HepG2 (cell line): ENCODE results near the gene TEX22. TPM values are rescaled to one million over a fixed set of nuclear protein-coding genes. Genes with fewer than 3 reads are reported as not detected.

Source experiments
- ATAC-seq: fragments of 200-7000 bp; cut with Tn5 transposase; 3 replicates; pipeline ENCODE4 v1.9.1; 2020; ENCODE audit warnings: mild to moderate bottlenecking, moderate library complexity
- BruUV-seq: library from RNA; stranded (reverse); fragments of 400-500 nt; replicated peaks from 2 replicates; lab custom pipeline; 2021; lab: Mats Ljungman, UMichigan
- CTCF ChIA-PET: fragments of 300-600 bp; formaldehyde crosslinking; extraction: SDS; loops from one replicate; lab custom pipeline; 2021; ENCODE audit warnings: low total read pairs, inconsistent platforms, low intra/inter-chr PET ratio; lab: Yijun Ruan, JAX
- POLR2A ChIA-PET: fragments of 350-600 bp; sonication (Branson Sonifier 250); formaldehyde crosslinking; loops from one replicate; lab custom pipeline; 2020; ENCODE audit warnings: antibody characterized with exemption, inconsistent platforms; lab: Yijun Ruan, JAX
- DNase-seq: peaks from one replicate; pipeline ENCODE4 v3.0.0-alpha.2; 2015; ENCODE audit warnings: low spot score
- FAIRE-seq: peaks from 3 replicates; lab custom pipeline; 2011; peaks lifted over from hg19 to GRCh38; lab: Jason Lieb, UNC
- H2AFZ ChIP-seq: one replicate; pipeline ENCODE4 v1.6.1; 2011; ENCODE audit warnings: low read length, inconsistent platforms
- H3K27ac ChIP-seq: fragments of 300-600 bp; 3 replicates; pipeline ENCODE4 v1.8.0; 2011; ENCODE audit warnings: mixed run types, mild to moderate bottlenecking, mixed read lengths, low read length, inconsistent platforms; ENCODE audit not compliant: insufficient read depth; ENCODE audit errors: extremely low read length
- H3K27me3 ChIP-seq, 2 experiments: fragments of 200-600 bp in 1 of 2; 2 replicates in 1 of 2; 3 replicates in 1 of 2; pipeline versions ENCODE4 v1.6.0 to v1.8.0; 2011; ENCODE audit warnings: low read length in 2 of 2, mild to moderate bottlenecking in 2 of 2, moderate library complexity in 2 of 2, inconsistent platforms in 1 of 2; ENCODE audit not compliant: insufficient read depth in 2 of 2, control insufficient read depth in 1 of 2
- H3K36me3 ChIP-seq, 2 experiments: fragments of 200-600 bp in 1 of 2; replicated peaks in 1 of 2; 2 replicates in 1 of 2; 3 replicates in 1 of 2; pipeline versions ENCODE4 v1.5.1 to v1.8.0; 2011; ENCODE audit warnings: low read length in 2 of 2, inconsistent platforms in 1 of 2; ENCODE audit not compliant: insufficient read depth in 2 of 2, control insufficient read depth in 1 of 2
- H3K4me1 ChIP-seq: 2 replicates; pipeline ENCODE4 v1.5.1; 2012; ENCODE audit warnings: low read length, inconsistent platforms; ENCODE audit not compliant: insufficient read depth
- H3K4me2 ChIP-seq: 2 replicates; pipeline ENCODE4 v1.6.0; 2011; ENCODE audit warnings: low read depth, low read length, inconsistent platforms
- H3K4me3 ChIP-seq, 3 experiments: fragments of 200-600 bp in 1 of 3; sonication (generic), shearing (Covaris generic) in 1 of 3; replicated peaks in 1 of 3; 2 replicates each; pipeline ENCODE4 v1.5.1; 2011 to 2016; ENCODE audit warnings: low read length in 3 of 3, inconsistent platforms in 2 of 3, low read depth in 2 of 3, mild to moderate bottlenecking in 2 of 3, control low read depth in 1 of 3, mixed read lengths in 1 of 3; ENCODE audit not compliant: insufficient read depth in 1 of 3
- H3K79me2 ChIP-seq: one replicate; pipeline ENCODE4 v1.6.1; 2011; ENCODE audit warnings: low read length, inconsistent platforms; ENCODE audit not compliant: insufficient read depth
- H3K9ac ChIP-seq: 2 replicates; pipeline ENCODE4 v1.6.0; 2011; ENCODE audit warnings: mild to moderate bottlenecking, low read depth, low read length, inconsistent platforms; ENCODE audit not compliant: insufficient read depth
- H3K9me3 ChIP-seq: 2 replicates; pipeline ENCODE4 v1.5.1; 2012; ENCODE audit warnings: mild to moderate bottlenecking, low read length
- H4K20me1 ChIP-seq: 2 replicates; pipeline ENCODE4 v1.6.0; 2011; ENCODE audit warnings: inconsistent platforms, mild to moderate bottlenecking, low read length, moderate library complexity; ENCODE audit not compliant: insufficient read depth
- AGO2 ChIP-seq: fragments of 200-400 bp; formaldehyde crosslinking; optimal IDR thresholded peaks from 2 replicates; pipeline ENCODE3; 2017; ENCODE audit warnings: mild to moderate bottlenecking, low read depth, low read length, moderate library complexity
- ZNF605 ChIP-seq: sonication (generic); formaldehyde crosslinking; IDR thresholded peaks from 2 replicates; pipeline ENCODE4 v1.8.0; 2022; ENCODE audit warnings: mild to moderate bottlenecking, missing genetic modification reagents
- WGBS: methylation state at CpG from one replicate; pipeline ENCODE4 v1.1.6; 2017; ENCODE audit warnings: low lambda C conversion rate; 5-methylcytosine and 5-hydroxymethylcytosine counted together
- in situ Hi-C: cut with HindIII; loops from 2 replicates; pipeline ENCODE4 v1.10.0; 2017; ENCODE audit warnings: low pct_unique_long_range_greater_than_20kb; ENCODE audit not compliant: extremely low pct_ligation_motif_present
- intact Hi-C: fragments of 100-400 bp; cut with micrococcal nuclease; formaldehyde crosslinking; loops from one replicate; pipeline ENCODE4 v1.10.0; 2022; ENCODE audit not compliant: unreplicated experiment
- polyA plus RNA-seq, 8 experiments: library from polyadenylated mRNA; depleted of rRNA in 3 of 8; stranded (reverse) in 7 of 8; unstranded in 1 of 8; fragments of >200 nt; fragmentation: Illumina TruSeq in 4 of 8; extraction: Trizol in 4 of 8; gene quantifications; 2 replicates each; pipeline versions ENCODE4 v1.2.1 to v1.2.3, GENCODE V29; 2011 to 2016; ENCODE audit warnings: low read depth in 4 of 8, missing spikeins in 1 of 8, mixed read lengths in 1 of 8; ENCODE audit not compliant: insufficient read depth in 1 of 8
- total RNA-seq, 5 experiments: library from RNA; depleted of rRNA; stranded (reverse); fragments of >200 nt; fragmentation: Illumina TruSeq; extraction: Trizol; gene quantifications; 2 replicates each; pipeline ENCODE4 v1.2.3, GENCODE V29; 2016; ENCODE audit warnings: low read depth in 1 of 5
- TF ChIP-seq, protein P1 (sequence below): sonication (generic); formaldehyde crosslinking; IDR thresholded peaks from 2 replicates; pipeline ENCODE4 v1.4.0; 2020; ENCODE audit warnings: low read depth, missing genetic modification reagents
- TF ChIP-seq, protein P2 (sequence below): sonication (generic); formaldehyde crosslinking; IDR thresholded peaks from 2 replicates; pipeline ENCODE4 v1.4.0; 2020; ENCODE audit warnings: missing genetic modification reagents

TEX22 gene
- total and polyA plus RNA-seq, 2 of the 13 experiments (the other 11 are each of a cell fraction or from before 2014, with no cell fraction given): 0.07 to 0.27 TPM

DNA sequence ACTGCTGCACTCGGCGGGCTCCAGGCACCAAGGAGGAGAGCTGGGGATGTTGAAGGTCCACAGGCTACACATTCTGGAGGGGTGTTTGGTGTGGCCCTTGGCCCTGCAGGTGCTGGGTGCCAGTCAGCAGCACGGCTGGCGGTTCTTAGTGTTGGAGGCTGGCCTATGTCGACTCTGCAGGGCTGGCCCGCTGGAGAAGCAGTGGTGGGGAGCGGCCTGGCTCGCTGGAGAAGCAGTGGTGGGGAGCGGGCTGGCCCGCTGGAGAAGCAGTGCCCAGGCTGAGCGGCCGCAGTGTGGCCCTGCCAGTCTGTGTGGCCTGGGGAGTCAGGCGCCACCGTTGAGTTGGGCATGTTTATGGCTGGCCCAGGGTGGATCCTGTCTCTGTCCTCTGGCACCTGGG lies 48.6 kb downstream of the TEX22 start (continued):
- TF ChIP-seq, protein P1, sequence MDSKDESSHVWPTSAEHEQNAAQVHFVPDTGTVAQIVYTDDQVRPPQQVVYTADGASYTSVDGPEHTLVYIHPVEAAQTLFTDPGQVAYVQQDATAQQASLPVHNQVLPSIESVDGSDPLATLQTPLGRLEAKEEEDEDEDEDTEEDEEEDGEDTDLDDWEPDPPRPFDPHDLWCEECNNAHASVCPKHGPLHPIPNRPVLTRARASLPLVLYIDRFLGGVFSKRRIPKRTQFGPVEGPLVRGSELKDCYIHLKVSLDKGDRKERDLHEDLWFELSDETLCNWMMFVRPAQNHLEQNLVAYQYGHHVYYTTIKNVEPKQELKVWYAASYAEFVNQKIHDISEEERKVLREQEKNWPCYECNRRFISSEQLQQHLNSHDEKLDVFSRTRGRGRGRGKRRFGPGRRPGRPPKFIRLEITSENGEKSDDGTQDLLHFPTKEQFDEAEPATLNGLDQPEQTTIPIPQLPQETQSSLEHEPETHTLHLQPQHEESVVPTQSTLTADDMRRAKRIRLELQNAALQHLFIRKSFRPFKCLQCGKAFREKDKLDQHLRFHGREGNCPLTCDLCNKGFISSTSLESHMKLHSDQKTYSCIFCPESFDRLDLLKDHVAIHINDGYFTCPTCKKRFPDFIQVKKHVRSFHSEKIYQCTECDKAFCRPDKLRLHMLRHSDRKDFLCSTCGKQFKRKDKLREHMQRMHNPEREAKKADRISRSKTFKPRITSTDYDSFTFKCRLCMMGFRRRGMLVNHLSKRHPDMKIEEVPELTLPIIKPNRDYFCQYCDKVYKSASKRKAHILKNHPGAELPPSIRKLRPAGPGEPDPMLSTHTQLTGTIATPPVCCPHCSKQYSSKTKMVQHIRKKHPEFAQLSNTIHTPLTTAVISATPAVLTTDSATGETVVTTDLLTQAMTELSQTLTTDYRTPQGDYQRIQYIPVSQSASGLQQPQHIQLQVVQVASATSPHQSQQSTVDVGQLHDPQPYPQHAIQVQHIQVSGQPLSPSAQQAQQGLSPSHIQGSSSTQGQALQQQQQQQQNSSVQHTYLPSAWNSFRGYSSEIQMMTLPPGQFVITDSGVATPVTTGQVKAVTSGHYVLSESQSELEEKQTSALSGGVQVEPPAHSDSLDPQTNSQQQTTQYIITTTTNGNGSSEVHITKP: no peak

- ChIA-PET POLR2A (no interaction called here), CTCF (interaction anchor here (0.7 to 1.6 kb wide), 3 partner anchors 38 to 80 kb away, joined by 3 to 13 read pairs (median 3); partner anchors contain the start of genes CRIP1 and TEDC1)
- intact Hi-C loops: no loop called here
- in situ Hi-C loops: no loop called here
- H3K4me1 ChIP-seq: peaks cover 14% of the 10 kb centered on the region
- BruUV-seq: no TSS peak
- H3K79me2 ChIP-seq: no peaks in the 10 kb centered on the region
- H3K9ac ChIP-seq: no peak overlapping the region
- H3K4me3 ChIP-seq: no peak overlapping the region
- H2AFZ ChIP-seq: no peak overlapping the region
- H3K27me3 ChIP-seq: no peaks in the 10 kb centered on the region
- H3K36me3 ChIP-seq: peaks cover 14 to 34% of the 10 kb centered on the region in 2 experiments; a peak in 4 of 5 replicates
- no peaks in the 10 kb centered on the region for H3K9me3 ChIP-seq
- H4K20me1 ChIP-seq: no peaks in the 10 kb centered on the region
- ATAC-seq (peak; percentile 9), FAIRE-seq (no peak), DNase-seq (no peak)
- peak; percentile 67 for TF ChIP-seq AGO2
- TF ChIP-seq, protein P2, sequence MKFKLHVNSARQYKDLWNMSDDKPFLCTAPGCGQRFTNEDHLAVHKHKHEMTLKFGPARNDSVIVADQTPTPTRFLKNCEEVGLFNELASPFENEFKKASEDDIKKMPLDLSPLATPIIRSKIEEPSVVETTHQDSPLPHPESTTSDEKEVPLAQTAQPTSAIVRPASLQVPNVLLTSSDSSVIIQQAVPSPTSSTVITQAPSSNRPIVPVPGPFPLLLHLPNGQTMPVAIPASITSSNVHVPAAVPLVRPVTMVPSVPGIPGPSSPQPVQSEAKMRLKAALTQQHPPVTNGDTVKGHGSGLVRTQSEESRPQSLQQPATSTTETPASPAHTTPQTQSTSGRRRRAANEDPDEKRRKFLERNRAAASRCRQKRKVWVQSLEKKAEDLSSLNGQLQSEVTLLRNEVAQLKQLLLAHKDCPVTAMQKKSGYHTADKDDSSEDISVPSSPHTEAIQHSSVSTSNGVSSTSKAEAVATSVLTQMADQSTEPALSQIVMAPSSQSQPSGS (CRISPR knock-in tag): no peak
- 0 out of 2 replicates have a peak, but pooled peaks have one; percentile 24 for TF ChIP-seq ZNF605 (CRISPR knock-in tag)
- H3K4me2 ChIP-seq: no peak overlapping the region
- no peak overlapping the region for H3K27ac ChIP-seq
- 91% methylated on average over 8 of the region's 31 CpGs for WGBS
These were observed 49.6 kb downstream of the TEX22 start for GRCh38 chr14:105447651-105448640.
